Mesenteric fat pad (tissue), 1 donor: ENCODE results near the gene LSG1. TPM values are rescaled to one million over a fixed set of nuclear protein-coding genes. Genes with fewer than 3 reads are reported as not detected.
"Not testable (repeated sequence)": the region's sequence is repeated elsewhere in the genome, so short reads cannot be mapped to it uniquely, and the experiment has no call there.

Experiments used
- DNase-seq: peaks from one replicate; pipeline ENCODE4 v3.0.0-alpha.2; 2020; ENCODE audit warnings: low spot score
- total RNA-seq: library from RNA; stranded (reverse); fragmentation: NEBNext Ultra II Directional; extraction: Animal tissue kit (Norgen Biotek cat#: 25700); gene quantifications from one replicate; pipeline ENCODE4 v1.2.1, GENCODE V29; 2021
- donor health status: DM: yes; HTN: yes; CAD: no.

Gene LSG1
- total RNA-seq, 1 donor from 2014 or later: 37.6 TPM

- no peak for DNase-seq
Measured at GRCh38 chr3:194619741-194620140, 52.2 kb downstream of the LSG1 start.

DNA sequence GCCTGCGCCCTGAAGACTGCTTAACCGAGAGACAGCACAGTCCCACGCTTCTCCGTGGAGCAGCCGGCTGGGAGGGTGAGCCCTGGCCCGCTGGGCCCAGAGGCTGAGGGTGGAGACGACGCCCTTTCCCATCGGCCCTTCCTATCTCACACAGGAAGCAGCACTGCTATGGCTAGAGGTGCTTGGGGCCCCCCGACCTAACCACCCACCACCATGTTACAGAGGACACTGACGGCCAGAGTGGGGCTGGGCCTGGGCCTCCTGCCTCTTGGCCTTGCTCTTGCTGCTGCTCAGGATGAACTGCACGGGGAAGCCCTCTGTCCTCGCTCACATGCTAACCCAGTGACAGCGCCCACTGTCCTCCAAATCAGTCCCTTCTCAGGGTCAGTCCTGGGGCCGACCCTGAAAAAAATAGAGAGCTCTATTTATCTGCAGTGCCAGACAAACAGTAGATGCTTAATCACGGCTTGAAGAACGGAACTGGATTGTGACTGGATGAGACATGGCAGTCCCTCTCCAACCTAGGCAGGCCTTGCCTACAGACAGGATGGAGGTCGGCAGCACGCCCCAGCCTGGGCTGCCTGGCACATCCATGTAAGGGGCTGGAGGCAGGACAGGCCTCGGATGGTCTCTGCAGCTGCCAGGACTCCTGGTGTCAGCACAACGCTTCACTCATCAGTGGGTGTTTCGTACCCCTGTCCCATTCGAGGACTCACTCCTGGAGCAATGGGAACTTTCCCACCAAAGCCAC, 53.0 kb downstream of the LSG1 start:
- no peak for DNase-seq

GRCh38 chr3:194617827-194618226, 54.2 kb downstream of the LSG1 start:
- no peak for DNase-seq

GRCh38 chr3:194617143-194617671, 54.8 kb downstream of the LSG1 start:
- DNase-seq: no peak

- DNase-seq: no peak
Measured at GRCh38 chr3:194615226-194615625, 56.8 kb downstream of the LSG1 start.

GRCh38 chr3:194612221-194612620, 59.8 kb downstream of the LSG1 start:
- no peak for DNase-seq

DNA sequence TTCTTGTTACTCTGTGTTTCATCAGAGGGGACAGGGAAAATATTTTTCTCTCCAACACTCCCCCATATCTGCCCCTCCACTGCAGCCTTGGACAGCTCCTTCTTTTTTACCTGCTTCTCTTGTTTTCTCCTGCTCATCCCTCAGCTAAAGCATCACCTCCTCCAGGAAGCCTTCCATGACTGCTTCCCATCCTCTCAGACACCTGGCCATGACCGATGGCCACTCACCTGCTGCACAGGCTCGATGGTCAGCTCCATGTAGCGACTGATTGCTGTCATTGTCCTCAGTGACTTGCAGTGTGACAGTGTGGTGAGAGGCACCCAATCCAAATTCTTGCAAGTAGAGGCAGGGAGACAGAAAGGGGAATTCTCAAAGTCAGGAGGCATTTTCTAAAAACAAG, 61.3 kb downstream of the LSG1 start:
- DNase-seq: no peak

DNA sequence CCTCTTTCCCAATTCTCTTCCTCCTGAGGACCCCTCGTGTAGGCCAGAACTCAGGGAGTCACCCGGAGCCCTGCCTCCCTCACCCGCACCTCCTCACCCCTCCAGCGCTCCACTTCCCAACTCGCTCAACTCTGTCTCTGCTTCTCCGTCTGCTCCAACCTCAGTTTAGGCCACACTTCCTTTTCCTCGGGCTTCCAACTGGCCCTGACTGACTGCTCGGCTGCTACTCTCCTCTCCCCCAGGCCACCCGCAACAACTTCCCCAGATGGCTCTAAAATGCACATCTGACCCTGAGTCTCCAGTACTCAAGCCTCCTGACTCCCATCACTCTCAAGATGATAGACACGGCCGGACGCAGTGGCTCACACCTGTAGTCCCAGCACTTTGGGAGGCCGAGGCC, 62.4 kb downstream of the LSG1 start:
- no peak for DNase-seq

GRCh38 chr3:194608981-194609380, 63.0 kb downstream of the LSG1 start:
- no peak for DNase-seq

DNA sequence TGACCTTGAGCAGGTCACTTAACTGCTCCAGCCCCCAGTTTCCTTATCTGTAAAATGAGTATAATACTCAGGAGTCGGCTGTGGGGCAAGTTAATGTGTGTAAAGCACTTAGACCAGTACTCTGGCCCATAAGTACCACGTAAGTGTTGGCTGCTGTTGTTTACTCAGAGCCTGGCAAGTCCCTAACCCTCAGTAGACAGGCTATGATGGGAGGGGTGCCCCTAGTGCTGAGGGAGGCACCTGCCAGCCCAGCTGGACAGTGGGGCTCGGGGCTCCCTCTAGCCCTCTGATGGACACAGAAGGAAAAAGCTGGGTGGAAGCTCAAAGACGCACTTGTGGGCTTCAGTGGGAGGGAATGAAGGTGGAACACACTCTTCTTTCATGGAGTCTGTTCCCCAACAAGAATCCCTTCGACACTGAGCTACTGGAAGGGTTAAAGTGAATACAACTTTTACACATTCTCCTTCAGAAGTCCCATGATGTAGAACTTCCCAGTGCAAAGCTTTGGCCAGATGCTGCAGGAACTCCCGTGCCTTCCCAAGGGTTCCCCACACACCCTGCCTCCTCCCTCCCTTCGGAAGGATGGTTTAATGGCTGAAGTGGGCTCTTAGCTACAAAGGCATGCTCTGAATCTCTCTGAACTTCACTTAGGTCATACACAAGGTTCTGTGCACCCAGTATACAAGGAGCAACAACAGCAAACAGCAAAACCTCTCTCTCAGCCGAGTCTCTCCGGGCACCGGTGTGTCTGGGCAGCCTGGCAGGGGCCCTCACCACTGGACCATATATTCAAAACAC, 64.2 kb downstream of the LSG1 start:
- no peak for DNase-seq

DNA sequence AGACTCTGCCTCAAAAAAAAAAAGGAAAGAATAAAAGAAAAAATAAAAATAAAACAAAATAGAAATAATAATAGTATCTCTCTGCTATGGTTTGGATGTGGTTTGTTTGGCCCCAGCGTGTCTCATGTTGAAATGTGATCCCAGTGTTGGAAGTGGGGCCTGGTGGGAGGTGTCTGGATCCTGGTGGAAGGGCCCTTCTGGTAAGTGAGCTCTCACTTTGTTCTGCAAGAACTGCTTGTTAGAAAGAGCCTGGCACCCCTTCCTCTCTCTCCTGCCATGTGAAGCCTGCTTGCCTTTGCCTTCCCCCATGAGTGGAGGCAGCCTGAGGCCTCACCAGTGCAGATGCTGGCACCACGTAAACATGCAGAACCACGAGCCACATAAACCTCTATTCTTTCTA, 65.0 kb downstream of the LSG1 start:
- no peak for DNase-seq

- no peak for DNase-seq
Measured at GRCh38 chr3:194606163-194606562, 65.8 kb downstream of the LSG1 start.

DNA sequence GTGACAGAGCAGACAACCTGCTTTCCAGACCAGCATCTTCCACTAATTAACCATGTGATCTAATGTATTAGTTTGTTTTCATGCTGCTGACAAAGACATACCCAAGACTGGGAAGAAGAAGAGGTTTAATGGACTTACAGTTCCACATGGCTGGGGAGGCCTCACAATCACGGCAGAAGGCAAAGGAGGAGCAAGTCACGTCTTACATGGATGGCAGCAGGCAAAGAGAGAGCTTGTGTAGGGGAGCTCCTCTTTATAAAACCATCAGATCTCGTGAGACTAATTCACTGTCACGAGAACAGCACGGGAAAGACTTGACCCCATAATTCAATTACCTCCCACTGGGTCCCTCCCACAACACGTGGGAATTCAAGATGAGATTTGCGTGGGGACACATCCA, 66.7 kb downstream of the LSG1 start:
- DNase-seq: not testable (repeated sequence)

GRCh38 chr3:194604837-194605236, 67.2 kb downstream of the LSG1 start:
- DNase-seq: no peak

DNA sequence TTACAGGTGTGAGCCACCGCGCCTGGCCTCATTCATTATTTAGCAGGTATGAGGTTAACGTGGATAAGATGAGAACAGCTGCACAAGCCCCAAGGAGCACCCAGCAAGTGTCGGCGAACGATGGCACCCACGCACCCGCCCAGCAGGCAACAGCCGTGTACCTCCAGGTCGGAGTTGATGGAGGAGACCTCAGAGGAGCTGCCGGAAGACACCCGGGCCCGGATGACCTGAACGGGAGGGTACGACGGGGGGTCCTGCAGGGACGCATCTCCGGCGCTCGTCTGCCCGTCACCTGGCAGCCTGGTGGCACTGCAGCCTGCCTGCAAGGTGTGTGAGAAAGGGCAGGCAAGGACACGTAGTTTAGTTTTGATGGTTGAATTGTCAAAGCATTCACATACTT, 67.9 kb downstream of the LSG1 start:
- DNase-seq: no peak

- DNase-seq: no peak
Measured at GRCh38 chr3:194602669-194603171, 69.3 kb downstream of the LSG1 start.

DNA sequence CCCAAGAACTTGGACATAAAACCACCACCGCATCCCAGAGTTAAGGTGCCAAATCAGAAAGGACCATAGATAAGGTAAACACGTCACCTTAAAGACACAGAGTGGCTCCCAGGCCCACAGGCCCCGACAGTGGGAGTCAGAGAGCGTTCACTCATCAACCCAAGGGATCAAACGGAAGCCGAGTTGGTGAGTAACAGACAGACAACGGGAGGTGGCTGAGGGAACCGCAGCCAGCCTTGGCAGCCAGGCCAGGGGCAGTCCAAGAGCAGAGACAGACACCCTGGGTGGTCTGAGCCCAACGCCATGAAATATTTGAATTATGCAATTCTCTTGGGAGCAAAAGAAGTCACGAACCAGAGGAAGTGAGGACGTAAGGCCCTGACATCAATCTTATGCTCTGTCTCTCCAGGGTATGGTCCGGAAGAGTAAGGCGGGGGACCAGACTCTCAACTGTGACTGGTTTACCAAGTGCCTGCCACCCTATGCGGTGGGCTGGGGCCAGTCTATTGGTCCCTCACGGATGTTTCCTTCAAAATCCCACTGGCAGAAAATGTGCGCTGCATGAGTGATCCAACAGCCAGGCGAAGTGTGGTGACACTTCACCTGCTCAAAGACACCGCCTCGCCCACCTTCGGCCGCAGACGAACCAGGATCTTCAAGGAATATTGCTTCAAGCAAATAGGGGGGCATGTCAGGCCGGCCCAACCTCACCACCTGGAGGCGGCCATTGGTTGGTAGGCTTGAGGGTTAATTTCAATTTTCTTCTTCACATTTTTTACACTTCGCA, 73.0 kb downstream of the LSG1 start:
- no peak for DNase-seq

DNA sequence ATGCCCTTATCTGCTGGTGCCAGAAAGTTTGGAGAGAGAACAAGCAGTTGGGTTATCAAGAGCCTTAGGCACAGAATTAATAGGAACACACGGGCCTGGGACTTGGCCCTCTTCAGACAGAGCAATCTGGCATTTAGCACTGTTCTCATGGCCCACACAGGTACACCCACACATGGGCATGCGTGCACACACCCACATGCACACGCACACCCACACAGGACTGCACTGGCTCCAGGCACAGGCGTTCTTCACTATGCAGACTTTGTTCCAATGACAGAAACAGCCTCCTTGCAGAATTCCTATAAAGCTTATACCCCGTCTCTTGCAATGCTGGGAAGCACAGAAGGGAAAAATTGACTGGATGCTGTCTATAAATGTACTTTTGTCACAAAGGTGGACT, 75.1 kb downstream of the LSG1 start:
- DNase-seq: no peak

GRCh38 chr3:194592798-194593752, 78.9 kb downstream of the LSG1 start:
- no peak for DNase-seq
